Astrocyte of the spinal cord (primary cell): ENCODE results near the gene RAB30.
"Not testable (repeated sequence)": the region's sequence is repeated elsewhere in the genome, so short reads cannot be mapped to it uniquely, and the experiment has no call there.

Experiments
- DNase-seq: peaks from one replicate; pipeline ENCODE4 v3.0.0; 2011; ENCODE audit warnings: low read depth, low spot score
- H3K4me3 ChIP-seq: 2 replicates; pipeline ENCODE4 v1.5.1; 2011; ENCODE audit warnings: low read depth, mild to moderate bottlenecking, low read length, moderate library complexity
- in situ Hi-C: cut with HindIII; loops from 2 replicates; pipeline ENCODE4 v1.10.0; 2017; ENCODE audit warnings: low sequenced_read_pairs
- TF ChIP-seq, protein P1 (sequence below): IDR thresholded peaks from 2 replicates; pipeline ENCODE4 v1.5.1; 2012; ENCODE audit warnings: low read depth, mild to moderate bottlenecking, low read length, inconsistent platforms

The RAB30 gene

DNA sequence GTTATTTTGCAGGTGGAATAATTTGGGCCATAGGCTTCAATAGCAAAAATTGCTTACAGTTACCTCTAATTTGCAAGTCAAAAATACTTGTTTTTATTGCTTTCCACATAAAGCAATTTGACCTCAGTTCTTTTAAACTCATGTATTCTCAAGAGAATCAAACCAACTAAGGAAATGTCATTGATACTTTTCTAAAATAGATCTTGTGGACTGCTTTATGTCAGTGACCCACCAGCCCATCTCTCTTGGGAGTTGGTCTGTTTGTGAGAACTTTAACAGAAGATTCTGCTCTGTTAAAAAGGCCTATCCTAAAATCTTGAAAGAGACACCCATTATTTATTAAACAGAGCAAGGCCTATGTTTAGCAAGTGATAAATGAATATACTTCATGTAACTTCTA, 94.9 kb downstream of the RAB30 start:
- TF ChIP-seq, protein P1, sequence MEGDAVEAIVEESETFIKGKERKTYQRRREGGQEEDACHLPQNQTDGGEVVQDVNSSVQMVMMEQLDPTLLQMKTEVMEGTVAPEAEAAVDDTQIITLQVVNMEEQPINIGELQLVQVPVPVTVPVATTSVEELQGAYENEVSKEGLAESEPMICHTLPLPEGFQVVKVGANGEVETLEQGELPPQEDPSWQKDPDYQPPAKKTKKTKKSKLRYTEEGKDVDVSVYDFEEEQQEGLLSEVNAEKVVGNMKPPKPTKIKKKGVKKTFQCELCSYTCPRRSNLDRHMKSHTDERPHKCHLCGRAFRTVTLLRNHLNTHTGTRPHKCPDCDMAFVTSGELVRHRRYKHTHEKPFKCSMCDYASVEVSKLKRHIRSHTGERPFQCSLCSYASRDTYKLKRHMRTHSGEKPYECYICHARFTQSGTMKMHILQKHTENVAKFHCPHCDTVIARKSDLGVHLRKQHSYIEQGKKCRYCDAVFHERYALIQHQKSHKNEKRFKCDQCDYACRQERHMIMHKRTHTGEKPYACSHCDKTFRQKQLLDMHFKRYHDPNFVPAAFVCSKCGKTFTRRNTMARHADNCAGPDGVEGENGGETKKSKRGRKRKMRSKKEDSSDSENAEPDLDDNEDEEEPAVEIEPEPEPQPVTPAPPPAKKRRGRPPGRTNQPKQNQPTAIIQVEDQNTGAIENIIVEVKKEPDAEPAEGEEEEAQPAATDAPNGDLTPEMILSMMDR, result no peak
- H3K4me3 ChIP-seq, result no peak overlapping the region
- in situ Hi-C loops, result no loop called here
- DNase-seq, result no peak

DNA sequence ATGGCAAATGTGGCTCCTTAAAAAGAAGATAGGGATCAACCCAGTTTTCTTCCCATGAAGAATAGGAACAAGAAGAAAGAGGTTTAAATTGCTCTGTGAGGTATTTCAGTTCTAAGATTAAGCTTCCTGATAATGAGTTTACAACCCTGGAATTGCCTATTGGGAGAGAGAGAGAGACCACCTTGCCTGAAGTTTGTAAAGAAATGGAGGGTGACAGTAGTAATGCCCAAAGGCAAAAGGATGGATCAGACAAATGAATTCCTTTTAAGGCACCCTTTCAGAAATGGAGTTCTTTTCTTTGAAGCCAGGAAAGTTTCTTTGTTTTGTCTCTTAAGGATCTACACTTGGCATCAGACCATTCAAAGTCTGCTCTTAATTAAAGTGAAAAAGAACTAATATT, 95.8 kb downstream of the RAB30 start:
- no peak for DNase-seq
- TF ChIP-seq, protein P1, result no peak
- in situ Hi-C loops, result no loop called here
- H3K4me3 ChIP-seq, result no peak overlapping the region

DNA sequence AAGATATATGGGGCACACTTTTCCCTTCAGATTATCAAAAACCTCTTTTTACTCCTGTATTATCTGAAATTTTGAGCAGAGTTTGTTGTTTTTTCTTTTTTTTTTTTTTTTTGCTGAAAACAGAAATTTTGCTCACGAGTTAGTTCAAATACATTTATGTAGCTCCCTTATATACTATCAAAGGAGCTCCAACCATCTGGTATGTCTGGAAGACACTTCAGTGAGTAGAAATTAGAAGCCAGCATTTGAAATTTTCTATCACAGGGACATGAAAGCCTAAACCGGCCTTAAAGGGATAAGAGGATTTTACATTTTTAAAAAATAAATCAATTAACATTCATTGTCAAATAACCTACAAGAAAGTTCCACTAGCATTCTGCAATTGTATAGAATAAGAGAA, 96.8 kb downstream of the RAB30 start:
- in situ Hi-C loops, result no loop called here
- no peak for DNase-seq
- TF ChIP-seq, protein P1, result no peak
- H3K4me3 ChIP-seq, result no peak overlapping the region

DNA sequence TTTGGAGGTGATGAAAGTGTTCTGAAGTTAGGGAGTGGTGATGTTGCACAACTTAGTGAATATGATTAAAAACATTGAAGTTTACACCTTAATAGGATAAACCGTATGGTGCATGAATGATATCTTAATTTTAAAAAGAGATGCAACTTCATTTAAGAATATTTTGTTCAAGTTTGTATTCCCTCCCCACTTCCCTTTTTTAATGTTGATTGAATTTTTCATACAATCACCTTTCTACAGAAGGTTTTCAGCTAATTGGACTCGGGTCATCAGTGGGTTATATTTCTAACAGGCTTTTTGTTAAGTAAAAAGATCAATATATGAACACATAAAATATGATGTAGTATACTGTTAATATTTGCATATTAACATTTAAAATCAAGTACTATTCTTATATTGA, 97.6 kb downstream of the RAB30 start:
- in situ Hi-C loops, result no loop called here
- TF ChIP-seq, protein P1, result no peak
- DNase-seq, result no peak
- no peak overlapping the region for H3K4me3 ChIP-seq

DNA sequence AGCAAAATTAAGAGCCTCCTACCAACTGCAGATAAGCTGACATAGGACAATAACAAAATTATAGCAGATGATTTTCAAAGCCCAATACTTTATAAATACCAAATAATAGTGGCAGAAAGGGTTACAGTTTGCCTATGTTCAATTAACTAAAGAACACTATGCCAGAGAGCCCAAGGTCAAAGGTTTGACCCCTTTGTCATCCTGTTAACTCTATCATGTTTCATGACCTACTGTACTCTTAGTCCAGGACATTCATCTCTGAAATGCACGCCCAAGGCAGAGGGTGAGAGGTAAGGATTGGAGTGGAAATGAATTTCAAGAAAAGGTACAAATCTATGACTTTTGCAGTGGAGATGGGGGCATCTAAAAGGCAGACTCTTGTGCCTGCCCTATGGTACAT, 99.6 kb downstream of the RAB30 start:
- TF ChIP-seq, protein P1, result no peak
- in situ Hi-C loops, result no loop called here
- no peak for DNase-seq
- H3K4me3 ChIP-seq, result no peak overlapping the region

DNA sequence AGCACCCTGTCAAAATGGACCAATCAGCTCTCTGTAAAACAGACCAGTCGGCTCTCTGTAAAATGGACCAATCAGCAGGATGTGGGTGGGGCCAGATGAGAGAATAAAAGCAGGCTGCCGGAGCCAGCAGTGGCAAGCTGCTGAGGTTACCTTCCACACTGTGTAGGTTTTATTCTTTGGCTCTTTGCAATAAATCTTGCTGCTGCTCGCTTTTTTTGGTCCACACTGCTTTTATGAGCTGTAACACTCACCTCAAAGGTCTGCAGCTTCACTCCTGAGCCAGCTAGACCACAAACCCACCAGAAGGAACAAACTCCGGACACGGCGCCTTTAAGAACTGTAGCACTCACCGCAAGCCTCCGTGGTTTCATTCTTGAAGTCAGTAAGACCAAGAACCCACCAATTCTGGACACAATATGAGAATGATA, 100.2 kb downstream of the RAB30 start:
- DNase-seq, in situ Hi-C loops, H3K4me3 ChIP-seq: not testable (repeated sequence)

DNA sequence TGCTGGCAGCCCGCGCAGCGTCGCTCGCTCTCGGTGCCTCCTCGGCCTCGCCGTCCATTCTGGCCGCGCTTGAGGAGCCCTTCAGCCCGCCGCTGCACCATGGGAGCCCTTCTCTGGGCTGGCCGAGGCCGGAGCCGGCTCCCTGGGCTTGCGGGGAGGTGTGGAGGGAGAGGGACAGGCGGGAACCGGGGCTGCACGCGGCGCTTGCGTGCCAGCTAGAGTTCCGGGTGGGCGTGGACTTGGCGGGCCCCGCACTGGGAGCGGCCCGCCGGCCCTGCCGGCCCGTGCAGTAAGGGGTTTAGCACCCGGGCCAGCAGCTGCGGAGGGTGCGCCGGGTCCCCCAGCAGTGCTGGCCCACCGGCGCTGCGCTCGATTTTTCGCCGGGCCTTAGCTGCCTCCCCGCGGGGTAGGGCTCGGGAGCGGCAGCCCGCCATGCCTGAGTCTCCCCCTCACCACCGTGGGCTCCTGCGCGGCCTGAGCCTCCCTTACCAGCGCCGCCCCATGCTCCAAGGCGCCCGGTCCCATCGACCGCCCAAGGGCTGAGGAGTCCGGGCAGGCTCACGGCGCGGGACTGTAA, 101.1 kb downstream of the RAB30 start:
- DNase-seq, in situ Hi-C loops, H3K4me3 ChIP-seq: not testable (repeated sequence)

DNA sequence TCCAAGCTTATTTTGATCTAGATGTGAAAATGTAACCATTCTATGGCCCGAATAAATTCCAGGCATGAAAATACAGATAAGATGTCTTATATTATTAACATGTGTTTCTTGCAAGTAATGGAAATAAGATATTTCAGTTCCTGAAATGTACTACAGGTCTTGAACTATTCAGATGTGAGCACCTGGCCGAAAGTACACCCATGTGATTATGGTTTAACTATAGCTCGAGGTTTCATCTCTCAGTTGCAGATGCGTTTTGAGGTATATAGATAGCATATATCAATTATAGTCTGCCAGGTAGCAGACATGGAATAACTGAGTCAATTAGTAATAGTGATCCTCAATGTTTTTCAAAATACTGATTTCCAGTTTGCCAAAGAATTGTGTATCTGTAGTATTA, 101.9 kb downstream of the RAB30 start:
- no peak overlapping the region for H3K4me3 ChIP-seq
- DNase-seq, result no peak
- TF ChIP-seq, protein P1, result no peak
- in situ Hi-C loops, result no loop called here
